ENCODE data around the gene EXOC6B.

GRCh38 chr2:72781480-72781879 is 44.4 kb downstream of the EXOC6B start:
- TF ChIP-seq POLR2A (IDR thresholded peaks at IDR 0.05) (no peak), CTCF (IDR thresholded peaks at IDR 0.05) (no peak)

All from heart left ventricle (tissue), 13 donors.